Activated CD4-positive, CD25-positive, alpha-beta regulatory T cell treated with anti-CD3 and anti-CD28 coated beads, Interleukin-2, amount 50 U/mL, for 72 hours (primary cell): Measurements from ENCODE around the gene MIB2.
"Not testable (repeated sequence)": the region's sequence is repeated elsewhere in the genome, so short reads cannot be mapped to it uniquely, and the experiment has no call there.

ENCODE experiments used
- DNase-seq: peaks from one replicate; pipeline ENCODE4 v3.0.0; 2021

MIB2 gene

GRCh38 chr1:1615256-1616044 is at the start of gene MIB2:
Gene MIB2, plus strand, starts transcription at chr1:1615500. Its CDS starts 7,953 bp downstream, at chr1:1623453.
- peak; percentile 98 for DNase-seq

- no peak for DNase-seq
Measured at GRCh38 chr1:1567152-1567875, 48.0 kb upstream of the MIB2 start.

DNA sequence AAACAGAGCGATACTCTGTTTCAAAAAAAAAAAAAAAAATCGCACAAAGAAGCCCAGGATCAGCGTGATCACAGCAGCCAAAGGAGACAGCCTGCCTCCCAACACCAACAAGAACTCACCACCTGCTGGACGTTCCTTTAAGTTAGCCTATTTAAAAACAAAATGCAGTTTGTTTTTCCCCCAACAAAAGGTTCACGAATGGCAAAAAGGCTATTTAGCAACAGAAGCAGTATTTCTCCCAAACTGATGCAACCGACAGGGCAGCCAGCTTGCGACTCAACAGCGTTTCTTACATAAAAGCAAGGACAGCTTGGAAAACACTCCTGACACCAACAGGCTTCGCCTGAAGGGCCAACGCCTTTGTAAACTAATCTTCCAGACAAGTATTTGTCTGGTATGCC is 47.4 kb upstream of the MIB2 start:
- DNase-seq, result no peak

DNA sequence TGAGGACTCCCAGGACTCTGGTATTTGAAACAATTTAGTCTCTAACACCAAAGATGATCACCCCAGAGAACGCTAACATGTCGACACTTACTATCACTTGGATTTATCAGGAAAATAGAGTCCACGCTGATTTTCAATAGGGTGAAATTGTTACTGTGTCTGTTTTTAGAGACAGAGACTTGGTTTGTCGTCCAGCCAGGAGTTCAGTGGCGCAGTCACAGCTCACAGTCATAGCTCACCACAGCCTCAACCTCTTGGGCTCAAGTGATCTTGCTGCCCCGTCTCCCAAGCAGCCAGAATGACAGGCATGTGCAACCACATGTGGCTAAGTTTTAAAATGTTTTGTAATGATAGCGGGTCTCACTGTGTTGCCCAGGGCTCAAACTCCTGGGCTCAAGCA is 46.0 kb upstream of the MIB2 start:
- no peak for DNase-seq

GRCh38 chr1:1573843-1574720 is 41.2 kb upstream of the MIB2 start:
- peak; percentile 81 for DNase-seq

- peak; percentile 92 for DNase-seq
Measured at GRCh38 chr1:1574721-1575537, 40.4 kb upstream of the MIB2 start, which contains the start of gene SSU72. Gene SSU72, minus strand, starts transcription at chr1:1574863. Its CDS starts 306 bp downstream, at chr1:1574557.

DNA sequence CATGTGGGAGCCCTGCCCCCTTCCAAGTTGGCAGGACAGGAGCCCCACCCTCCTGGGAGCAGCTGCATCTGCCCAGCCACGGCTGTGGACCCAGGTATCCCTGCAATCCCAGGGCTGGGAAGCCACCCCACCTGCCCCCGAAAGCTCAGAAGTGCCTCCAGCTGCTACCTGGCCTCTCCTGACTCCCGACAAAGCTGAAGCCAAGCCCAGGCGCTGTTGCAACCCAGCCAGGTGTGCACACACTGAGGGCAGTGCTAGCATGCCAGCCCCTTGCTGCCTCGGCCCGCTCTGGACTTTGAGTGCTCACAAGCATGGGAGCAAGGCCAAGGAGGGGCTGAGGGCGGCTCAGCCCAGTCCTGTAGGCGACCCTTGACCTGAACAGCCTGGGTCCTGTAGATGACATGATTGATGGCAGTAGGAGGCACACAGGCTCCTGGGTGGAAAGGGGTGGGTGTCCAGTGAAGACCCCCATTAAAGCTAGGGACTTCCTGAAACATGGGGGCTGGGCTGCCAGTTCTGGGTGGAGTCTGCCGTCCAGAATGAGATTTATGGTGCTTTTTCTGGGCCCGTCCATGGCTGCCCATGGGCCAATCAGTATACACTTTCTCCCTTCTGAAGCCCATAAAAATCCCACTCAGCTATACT is 37.8 kb upstream of the MIB2 start:
- no peak for DNase-seq

GRCh38 chr1:1578371-1578940 is 36.8 kb upstream of the MIB2 start:
- DNase-seq, result no peak

- DNase-seq, result no peak
Measured at GRCh38 chr1:1582585-1583346, 32.5 kb upstream of the MIB2 start.

- no peak for DNase-seq
Measured at GRCh38 chr1:1583347-1584010, 31.8 kb upstream of the MIB2 start.

DNA sequence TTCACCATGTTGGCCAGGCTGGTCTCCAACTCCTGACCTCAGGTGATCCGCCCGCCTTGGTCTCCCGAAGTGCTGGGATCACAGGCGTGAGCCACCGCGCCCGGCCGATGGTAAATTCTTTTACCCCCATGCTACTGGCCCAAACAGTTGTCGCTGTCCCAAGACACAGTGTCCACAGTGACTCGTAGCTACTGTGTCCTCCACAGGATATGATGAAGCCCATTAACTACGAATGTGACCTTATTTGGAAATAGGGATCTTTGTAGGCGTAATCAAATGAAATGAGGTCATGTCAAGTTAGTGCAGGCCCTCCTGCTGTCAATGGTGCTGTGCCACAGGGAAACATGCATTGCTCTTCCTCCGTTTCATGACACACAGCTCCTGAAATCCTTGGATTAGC is 23.8 kb upstream of the MIB2 start:
- DNase-seq, result no peak

DNA sequence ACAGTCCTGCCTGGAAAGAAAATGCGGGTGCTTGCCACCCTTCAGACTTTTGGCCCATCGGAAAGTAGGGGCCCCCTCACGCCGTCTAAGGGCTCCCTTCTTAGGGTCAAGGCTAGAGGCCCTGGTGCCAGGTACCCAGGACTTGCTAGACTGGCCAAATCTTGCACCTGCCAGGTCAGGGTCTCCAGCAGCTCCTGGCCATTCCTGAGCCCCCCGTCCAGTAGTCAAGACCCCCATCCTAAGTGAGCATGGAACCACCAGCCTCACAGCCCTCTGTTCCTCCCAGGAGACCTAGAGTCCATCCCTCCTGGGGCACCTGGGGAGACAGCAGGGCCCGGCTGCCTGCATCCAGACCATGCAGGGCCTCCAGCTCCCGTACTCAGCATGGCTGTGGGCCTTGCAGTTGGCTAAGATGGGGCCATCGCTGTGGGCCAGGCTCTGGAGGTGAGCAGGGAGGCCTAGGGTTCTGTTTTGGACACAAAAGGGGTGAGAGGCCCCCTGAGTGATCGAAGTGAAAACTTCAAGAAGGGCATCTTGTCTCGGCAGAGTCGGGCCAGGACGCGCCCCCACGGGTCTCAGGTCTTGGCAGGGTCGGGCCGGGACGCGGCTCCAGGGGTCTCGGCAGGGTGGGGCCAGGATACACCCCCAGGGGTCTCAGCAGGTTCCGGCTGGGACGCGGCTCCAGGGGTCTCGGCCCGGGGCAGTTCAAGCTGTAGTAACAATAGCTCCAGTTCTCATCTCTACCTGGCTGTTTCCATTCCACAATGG is 21.3 kb upstream of the MIB2 start:
- no peak for DNase-seq

DNA sequence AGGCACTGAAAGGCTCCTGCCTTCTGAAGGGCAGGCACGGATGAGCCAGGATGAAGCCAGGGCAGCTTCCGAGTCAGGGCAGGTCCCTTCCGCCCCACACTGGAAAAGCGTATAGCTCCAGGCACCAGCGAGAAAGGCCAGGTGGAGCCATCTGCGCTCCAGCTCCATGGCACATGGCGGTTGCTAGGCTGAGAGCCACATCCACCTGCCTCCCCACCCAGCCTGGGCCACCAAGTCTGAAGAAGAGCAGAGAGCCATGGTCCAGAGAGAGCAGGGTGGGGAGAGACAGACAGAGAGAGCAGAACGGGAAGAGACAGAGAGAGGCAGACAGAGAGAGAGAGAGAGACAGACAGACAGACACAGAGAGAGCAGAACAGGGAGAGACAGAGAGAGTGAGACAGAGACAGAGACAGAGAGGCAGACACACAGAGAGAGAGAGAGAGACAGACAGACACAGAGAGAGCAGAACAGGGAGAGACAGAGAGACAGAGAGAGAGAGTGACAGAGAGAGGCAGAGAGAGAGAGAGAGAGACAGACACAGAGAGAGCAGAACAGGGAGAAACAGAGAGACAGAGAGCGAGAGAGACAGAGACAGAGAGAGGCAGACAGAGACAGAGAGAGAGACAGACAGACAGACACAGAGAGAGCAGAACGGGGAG is 20.6 kb upstream of the MIB2 start:
- no peak for DNase-seq

DNA sequence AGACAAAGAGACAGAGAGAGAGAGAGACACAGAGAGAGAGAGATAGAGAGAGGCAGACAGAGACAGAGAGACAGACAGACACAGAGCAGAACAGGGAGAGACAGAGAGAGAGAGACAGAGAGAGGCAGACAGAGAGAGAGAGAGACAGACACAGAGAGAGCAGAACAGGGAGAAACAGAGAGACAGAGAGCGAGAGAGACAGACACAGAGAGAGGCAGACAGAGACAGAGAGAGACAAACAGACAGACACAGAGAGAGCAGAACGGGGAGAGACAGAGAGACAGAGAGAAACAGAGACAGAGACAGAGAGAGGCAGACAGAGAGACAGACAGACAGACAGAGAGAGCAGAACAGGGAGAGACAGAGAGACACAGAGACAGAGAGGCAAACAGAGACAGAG is 20.0 kb upstream of the MIB2 start:
- DNase-seq, result not testable (repeated sequence)

DNA sequence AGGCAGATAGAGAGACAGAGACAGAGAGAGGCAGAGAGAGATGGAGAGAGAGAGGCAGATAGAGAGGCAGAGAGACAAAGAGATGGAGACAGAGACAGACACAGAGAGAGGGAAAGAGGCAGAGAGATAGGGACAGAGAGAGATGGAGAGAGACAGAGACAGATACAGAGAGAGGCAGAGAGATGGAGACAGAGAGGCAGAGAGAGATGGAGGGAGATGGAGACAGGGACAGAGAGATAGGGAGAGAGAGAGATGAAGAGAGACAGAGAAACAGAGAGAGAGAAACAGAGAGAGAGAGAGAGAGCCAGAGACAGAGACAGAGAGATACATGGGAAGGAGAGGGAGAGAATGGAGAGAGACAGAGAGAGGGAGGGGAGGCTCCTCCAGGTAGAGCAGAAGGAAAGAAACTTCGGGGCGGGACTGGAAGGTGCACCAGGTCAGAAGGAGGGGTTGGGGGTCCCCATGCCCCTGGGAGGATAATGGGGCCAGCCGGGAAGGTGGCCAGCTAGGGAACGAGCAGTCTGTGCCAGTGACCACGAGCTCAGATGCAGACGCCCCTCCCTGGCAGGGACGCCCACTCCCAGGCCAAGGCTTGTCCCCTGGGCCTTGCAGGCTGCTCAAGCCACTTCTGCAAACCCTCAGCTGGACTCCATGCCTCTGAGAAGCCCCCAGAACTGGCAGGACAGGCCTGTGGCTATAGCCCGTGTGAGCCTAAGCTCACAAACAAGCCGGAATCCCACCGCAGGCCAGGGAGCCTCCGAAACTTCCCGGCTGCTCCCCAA is 18.6 kb upstream of the MIB2 start:
- DNase-seq, result no peak

DNA sequence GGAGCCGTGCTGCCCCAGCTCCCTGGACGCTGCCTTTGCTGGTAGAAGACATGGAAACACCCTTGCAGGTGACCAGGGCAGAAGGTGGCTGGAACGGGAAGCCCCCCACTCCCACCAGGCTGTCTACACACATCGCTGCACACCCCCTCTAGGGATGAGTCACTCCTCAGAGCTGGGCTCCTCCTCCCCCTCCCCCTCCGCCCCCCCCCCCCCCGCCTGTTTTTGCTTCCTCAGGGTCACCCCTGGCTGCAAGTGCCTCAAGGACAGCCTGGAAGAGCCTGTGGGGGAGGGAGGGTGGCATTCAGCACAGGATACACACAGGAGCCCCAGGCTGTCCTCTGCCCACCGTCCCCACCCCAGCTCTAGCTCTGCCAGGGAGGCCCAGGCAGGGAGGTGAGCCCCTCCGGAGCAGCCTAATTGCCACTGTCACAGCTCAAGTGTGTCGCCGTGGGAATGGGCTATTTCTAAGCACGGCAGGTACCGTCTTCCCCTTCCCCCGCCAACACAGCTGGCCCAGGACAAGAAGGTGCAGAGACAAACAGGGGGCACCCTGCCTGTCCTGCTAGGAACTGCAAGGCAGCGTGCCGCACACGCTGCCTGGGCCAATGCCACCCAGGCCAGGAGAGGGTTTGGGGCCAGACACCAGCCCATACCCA is 17.9 kb upstream of the MIB2 start:
- no peak for DNase-seq

- DNase-seq, result no peak
Measured at GRCh38 chr1:1598051-1598719, 17.1 kb upstream of the MIB2 start.
